Measurements from ENCODE around the gene FAM50A.

DNA sequence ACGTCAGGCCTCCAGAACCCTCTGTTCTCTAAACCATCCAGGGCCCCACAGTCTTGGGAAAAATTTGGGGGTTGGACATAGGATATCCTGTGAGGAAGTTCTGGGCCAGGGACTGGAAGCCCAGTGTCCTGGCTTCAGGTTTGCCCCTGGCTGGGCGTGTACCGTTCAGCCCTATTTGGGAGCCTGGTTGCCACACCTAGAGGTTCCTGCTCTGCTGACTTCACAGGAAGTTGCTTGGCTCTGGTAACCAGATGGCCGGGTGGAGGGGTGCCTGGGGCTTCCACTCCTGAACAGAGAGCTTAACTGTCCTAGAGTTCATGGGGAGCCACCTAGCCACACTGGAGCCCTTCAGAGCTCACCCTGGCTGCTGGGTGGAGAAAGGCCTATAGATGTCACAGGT is 31.5 kb upstream of the FAM50A start:
- TF ChIP-seq, protein P1, sequence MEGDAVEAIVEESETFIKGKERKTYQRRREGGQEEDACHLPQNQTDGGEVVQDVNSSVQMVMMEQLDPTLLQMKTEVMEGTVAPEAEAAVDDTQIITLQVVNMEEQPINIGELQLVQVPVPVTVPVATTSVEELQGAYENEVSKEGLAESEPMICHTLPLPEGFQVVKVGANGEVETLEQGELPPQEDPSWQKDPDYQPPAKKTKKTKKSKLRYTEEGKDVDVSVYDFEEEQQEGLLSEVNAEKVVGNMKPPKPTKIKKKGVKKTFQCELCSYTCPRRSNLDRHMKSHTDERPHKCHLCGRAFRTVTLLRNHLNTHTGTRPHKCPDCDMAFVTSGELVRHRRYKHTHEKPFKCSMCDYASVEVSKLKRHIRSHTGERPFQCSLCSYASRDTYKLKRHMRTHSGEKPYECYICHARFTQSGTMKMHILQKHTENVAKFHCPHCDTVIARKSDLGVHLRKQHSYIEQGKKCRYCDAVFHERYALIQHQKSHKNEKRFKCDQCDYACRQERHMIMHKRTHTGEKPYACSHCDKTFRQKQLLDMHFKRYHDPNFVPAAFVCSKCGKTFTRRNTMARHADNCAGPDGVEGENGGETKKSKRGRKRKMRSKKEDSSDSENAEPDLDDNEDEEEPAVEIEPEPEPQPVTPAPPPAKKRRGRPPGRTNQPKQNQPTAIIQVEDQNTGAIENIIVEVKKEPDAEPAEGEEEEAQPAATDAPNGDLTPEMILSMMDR (IDR thresholded peaks at IDR 0.05): no peak
- TF ChIP-seq POLR2AphosphoS5 (IDR thresholded peaks at IDR 0.05) (no peak), POLR2A (IDR thresholded peaks at IDR 0.05) (no peak)
